Hippocampal formation (tissue), 2 donors: ENCODE results near the gene SLC18B1.

Experiments
- DNase-seq, 2 donors: peaks; one replicate each; lab custom pipeline; 2025; lab: John Stamatoyannopoulos, UW

Gene SLC18B1

GRCh38 chr6:132797951-132798868 is at the start of gene SLC18B1:
TSS of gene SLC18B1 (minus strand) at chr6:132798637. CDS start at chr6:132798456, 181 bp downstream.
- peak; percentile 49 to 54 for DNase-seq

DNA sequence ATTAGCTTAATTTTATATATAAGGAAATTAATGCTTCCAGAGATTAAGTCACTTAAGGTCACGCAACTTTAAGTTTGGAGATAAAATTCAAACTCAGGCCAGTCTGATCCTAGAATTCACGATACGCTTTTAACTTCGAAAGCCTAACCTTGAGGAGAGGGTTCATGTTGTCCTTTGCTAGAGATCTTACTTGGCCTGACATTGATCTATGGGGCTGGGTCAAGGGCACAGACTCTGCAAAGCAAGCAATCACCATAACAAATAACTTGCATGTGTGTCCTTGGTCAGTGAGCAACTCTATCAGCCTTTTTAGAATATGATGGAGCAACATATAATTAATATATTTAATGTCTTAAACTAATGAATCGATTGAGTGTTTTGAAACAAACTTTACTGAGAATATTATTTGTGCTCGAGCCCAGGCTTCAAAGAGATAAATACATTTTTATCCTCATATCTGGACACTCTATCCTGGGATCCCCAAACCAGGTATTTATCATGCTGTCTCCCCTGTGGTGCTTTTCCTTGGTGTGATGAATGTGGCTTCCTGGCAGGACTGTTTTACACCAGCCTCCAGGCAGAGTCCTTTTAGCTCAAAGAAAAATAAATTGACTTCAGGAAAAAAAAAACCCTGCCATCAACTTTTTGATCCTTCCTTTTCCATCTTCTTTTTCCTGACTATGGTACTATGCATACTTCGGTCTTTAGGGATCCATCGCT is 45.0 kb upstream of the SLC18B1 start:
- no peak for DNase-seq

GRCh38 chr6:132841966-132842365 is 43.5 kb upstream of the SLC18B1 start:
- no peak for DNase-seq

- no peak for DNase-seq
Measured at GRCh38 chr6:132832891-132833290, 34.5 kb upstream of the SLC18B1 start.

DNA sequence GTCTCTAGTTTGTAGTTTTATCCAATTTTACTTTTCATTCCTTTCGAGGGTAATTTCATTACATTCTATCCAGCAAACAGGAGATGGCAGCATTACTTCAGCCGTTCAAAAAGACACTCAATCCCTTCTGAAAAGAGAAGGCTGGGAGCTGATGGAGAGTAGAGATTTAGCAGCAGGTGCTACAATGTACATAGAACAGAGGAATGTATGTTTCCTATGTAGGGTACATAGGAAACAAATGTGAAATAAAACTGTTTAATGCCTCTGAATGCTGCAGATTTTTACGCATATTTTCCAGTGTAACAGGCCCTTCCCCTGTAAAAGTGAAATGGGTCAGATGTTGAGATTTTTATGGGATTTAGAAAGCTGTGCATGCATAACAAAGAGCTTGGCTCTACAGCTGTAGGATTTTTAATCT is 31.9 kb upstream of the SLC18B1 start:
- DNase-seq: peak in 1 of 2 donors; percentile 84

DNA sequence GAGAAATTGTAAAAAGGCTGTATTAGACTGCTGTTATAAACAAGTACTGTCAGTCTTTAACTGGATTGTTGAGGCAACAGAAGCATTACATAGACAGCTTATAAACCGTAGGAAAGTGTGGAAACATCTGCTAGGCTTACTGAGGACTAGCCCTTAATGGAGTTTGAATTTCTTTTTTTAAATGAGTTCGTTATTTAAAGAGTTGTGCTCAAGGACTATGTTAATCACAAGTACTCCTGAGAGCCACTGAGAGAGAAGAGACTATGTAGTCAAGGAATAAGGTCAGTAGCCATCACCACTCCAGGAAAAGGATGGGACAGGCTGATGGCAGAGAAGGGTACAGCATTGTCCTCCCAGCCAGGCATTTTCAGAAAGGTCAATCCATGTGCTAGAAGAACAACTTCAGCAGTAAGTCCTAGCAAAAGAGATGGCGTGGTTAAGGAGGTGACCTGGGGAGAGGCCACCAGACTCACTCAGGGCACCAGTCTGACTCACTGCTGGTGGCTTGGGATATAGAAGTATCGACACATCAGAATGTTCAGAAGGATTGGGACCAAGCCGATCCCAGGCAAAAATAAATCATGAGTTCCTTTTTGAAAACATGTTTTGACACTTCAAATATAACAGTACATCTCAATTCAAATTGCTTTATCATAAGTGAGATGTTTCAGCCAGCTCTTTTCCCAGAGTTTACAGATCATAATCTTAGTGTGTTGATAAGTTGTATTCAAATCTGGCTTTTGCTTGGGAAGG is 22.4 kb upstream of the SLC18B1 start:
- no peak for DNase-seq

DNA sequence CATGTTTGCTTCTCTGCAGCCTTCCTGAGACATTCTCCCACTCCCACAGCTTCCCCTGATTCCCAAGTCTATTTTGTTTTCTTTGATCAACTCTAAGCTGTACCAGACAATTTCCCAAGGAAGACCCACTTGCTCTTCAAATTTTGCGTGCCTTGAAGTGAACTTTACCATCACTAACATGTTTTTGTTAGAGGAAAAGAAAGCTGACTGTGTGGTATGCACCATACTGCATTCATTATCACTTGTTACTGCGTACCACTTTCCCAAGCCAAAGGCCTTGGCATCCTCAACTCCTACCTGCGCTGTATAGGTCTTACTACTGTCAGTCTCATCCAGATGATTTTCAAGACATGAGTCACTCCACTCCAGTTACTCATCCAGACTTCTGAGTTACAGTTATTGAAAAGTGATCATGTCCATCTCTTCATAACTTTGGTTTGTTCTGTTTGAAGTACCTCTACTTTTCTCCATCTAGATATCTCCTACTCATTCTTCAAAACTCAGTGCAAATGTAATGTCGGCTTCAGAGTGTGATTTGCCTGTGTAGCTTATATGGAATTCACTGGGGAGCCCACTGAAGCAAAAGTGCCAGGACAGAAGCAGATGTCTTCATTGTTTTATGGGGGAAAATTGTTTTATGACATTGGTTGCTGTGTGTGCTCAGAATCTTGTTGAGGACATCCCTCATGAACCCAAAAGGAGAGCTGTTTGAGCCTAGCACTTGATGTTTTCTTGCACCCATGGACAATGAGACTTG is 21.1 kb upstream of the SLC18B1 start:
- DNase-seq: no peak

DNA sequence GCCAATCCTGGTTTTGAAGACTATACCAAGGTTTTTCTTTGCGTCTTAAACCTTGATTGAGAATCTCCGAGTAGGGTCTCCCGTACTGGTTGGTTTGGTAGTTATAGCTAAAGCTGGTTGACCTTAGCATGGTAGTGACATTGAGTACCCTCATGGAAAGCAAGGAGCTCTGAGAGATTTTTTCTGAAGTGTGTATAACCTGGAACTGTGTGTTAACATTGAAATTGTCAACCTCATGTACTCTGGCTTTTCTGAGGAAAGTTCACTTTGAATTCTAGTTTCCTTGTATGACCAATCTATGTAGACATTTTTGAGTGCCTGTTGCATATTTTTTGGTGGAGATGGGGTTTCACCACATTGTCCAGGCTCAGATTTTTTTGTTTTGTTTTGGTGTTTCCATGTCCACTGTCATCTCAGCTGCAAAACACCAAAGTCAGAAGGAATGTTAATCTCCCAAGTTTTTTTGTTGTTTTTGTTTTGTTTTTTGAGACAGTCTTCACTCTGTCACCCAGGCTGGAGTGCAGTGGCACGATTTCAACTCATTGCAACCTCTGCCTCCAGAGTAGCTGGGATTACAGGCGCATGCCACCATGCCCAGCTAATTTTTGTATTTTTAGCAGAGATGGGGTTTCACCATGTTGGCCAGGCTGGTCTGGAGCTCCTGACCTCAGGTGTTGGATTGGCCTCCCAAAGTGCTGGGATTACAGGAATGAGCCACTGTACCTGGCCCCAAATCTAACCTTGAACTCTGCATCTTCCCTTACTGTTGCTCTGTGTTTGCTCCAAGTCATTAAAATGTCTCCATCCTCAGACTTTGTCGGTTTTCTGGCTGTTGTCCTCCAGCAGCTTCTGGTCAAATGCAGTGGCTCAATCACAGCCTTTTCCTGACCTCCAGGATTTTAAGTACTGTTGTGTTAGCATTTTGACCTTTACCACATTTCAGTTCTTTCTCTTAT is 20.2 kb upstream of the SLC18B1 start:
- no peak for DNase-seq

DNA sequence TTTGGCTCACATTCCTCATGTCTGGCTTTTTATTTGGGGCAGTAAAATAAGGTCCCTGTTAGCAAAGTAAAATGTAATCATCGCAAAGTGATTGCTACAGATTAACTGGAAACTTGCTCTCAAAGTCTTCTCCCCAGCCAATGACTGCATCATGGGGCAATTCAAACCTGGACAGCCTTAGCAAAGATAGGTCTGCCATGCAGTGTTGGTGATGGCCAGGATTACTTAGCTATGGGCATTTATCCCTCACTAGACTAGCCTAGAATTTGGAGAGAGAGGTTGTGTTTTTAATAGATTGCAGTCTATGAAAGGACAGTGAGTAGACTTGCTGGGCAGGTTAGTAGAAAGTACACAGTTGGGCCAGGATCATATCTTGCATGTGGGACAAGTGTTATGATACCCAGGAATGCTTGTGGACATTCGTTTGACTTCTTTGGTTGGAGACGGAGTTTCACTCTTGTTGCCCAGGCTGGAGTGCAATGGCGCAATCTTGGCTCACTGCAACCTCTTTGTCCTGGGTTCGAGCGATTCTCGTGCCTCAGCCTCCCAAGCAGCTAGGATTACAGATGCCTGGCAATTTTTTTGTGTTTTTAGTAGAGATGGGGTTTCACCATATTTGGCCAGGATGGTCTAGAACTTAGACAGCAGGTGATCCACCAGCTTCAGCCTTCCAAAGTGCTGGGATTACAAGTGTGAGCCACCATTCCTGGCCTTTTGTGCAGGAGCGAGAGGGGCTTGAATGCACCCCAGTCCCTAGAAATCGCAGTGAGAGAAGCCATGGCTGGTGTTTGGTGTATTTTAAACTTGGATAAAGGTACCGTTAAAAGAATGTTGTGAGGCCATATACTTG is 19.3 kb upstream of the SLC18B1 start:
- no peak for DNase-seq

DNA sequence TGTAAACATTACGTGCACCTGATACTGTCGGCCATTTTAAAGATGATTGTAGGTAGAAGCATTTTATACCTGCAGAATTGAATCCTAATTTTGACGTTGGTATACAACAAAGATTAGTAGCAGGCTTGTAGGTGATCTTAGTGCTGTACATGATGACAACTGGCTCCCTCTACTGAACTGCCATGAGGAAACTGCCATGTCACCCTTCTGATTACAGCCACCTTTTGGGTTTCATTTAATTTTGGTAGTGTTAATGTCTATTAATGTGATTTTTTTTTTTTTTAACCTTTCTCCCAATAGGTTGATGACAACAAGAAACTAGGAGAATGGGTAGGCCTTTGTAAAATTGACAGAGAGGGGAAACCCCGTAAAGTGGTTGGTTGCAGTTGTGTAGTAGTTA is 18.2 kb upstream of the SLC18B1 start:
- DNase-seq: no peak

- no peak for DNase-seq
Measured at GRCh38 chr6:132814716-132815570, 16.5 kb upstream of the SLC18B1 start.

DNA sequence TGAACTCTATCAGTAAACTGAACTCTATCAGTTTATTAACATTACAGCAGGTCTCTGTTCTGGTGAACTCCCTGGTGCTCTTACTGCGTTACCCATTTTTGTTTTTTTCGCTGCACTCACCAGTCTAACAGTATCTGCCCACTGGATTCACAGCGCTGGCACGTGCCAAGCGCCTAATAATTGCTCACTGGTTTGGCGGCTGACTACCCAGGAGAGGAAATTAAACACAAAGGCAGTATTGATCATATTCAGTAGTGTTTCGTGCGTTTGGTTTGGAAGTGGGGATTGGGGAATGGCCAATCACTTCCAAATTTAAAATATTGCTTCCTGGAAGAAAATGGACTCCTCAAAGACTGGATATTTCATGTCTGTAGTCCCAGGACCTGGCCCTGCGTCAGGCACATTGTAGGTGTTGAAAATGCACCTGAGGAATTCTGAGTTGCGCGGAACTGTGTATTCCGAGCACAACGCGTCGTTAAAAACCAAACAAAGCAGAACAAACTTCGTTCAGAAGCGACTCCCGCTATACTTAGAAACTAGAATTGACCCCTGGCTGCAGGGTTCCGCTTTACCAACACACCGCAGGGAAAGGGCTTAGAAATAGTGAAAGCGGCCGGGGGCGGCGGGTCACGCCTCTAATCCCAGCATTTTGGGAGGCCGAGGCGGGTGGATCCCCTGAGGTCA is 14.9 kb upstream of the SLC18B1 start:
- DNase-seq: peak; percentile 46 to 62

- no peak for DNase-seq
Measured at GRCh38 chr6:132812756-132813172, 14.3 kb upstream of the SLC18B1 start.

GRCh38 chr6:132812255-132812732 is 13.9 kb upstream of the SLC18B1 start:
- peak in 1 of 2 donors; percentile 55 for DNase-seq

- no peak for DNase-seq
Measured at GRCh38 chr6:132811276-132811675, 12.8 kb upstream of the SLC18B1 start.

GRCh38 chr6:132805548-132805947 is 7.1 kb upstream of the SLC18B1 start:
- DNase-seq: no peak

- DNase-seq: no peak
Measured at GRCh38 chr6:132804251-132804650, 5.8 kb upstream of the SLC18B1 start.

GRCh38 chr6:132800656-132801055 is 2.2 kb upstream of the SLC18B1 start:
- DNase-seq: no peak
